ENCODE data around the gene NOTO. TPM values are rescaled to one million over a fixed set of nuclear protein-coding genes. Genes with fewer than 3 reads are reported as not detected.
A peak's percentile ranks its signal among the peaks of the same experiment; 100 is the strongest.

The NOTO gene
- total RNA-seq, 5 donors from 2014 or later (not counting 1 experiment from before 2014, with no cell fraction given) = not detected

DNA sequence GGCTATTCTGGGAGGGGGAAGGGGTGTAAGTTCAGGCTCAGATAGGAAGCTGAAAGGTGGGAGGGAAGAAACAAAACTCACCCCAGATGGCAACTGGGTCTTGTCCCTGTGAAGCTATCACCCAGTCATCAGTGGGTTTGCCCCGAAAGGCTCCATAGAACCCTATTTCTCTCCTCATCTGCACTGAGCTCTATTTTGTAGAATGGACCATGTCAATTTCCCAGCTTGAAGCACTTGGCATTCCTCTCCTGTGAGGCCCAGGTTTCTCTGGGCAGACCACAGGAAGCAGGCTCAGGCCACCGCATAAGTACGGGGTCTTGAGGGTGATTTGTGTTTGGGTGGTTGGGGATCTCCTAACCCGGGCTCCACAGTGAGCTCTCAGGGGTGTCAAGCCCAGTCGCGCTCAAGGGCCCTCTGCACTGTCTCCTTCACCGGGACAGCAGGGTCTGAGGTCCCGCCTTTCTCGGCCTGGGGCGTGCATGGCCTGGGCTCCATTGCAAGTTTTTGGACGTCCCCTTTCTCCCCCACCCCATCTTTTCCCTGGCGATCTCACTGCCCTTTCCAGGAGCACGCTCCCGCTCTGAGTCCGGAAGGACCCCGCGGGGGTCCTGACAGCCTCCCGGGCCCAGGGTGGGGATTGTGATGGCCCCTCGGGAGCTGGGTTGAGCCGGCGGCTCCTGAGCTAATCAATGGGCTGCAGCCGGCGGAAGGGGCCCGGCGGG lies 27.3 kb upstream of the NOTO start:
- Mint-ChIP-seq H3K9me3 (no peaks in the 10 kb centered on the region), H3K27ac (no peak overlapping the region), H3K27me3 (peaks cover 22 to 43% of the 10 kb centered on the region in 2 donors), H3K4me3 (peak overlapping the region; percentile 39 to 90 (median 41)), H3K36me3 (no peaks in the 10 kb centered on the region), H3K4me1 (peaks cover 15 to 17% (median 15%) of the 10 kb centered on the region in 3 donors)
- ChIA-PET CTCF (interaction anchor here (0.9 to 4.0 kb wide), 4 partner anchors 38 to 183 kb away, joined by 3 to 35 read pairs (median 6); no protein-coding TSS in a partner anchor), POLR2A (no interaction called here)
- H3K27ac ChIP-seq (ENCODE audit: low read length) = no peak overlapping the region
- no peak for ATAC-seq (replicated peaks in 1 of 4)
- H3K27me3 ChIP-seq (replicated peaks in 1 of 2; ENCODE audit: control insufficient read depth in 2 of 2, extremely low read depth in 1 of 2, insufficient read depth in 2 of 2, low read length in 1 of 2) = peaks cover 8 to 53% of the 10 kb centered on the region in 2 experiments
- H3K4me3 ChIP-seq (ENCODE audit: control insufficient read depth in 1 of 2, extremely low read depth in 1 of 2, low read length in 1 of 2) = peak overlapping the region; percentile 60 to 61
- H3K36me3 ChIP-seq (ENCODE audit: control insufficient read depth in 2 of 2, extremely low read depth in 1 of 2, insufficient read depth in 1 of 2, low read length in 1 of 2) = no peaks in the 10 kb centered on the region
- peak in 1 of 35 experiments; percentile 7 for DNase-seq
- H3K4me1 ChIP-seq (ENCODE audit: control insufficient read depth in 1 of 2, extremely low read depth in 1 of 2, insufficient read depth in 2 of 2, low read length in 2 of 2) = peaks cover 10 to 28% of the 10 kb centered on the region in 2 experiments
- 44% methylated on average over 19 of the region's 25 CpGs for WGBS (ENCODE audit: insufficient coverage)
- H3K9me3 ChIP-seq = no peaks in the 10 kb centered on the region

DNA sequence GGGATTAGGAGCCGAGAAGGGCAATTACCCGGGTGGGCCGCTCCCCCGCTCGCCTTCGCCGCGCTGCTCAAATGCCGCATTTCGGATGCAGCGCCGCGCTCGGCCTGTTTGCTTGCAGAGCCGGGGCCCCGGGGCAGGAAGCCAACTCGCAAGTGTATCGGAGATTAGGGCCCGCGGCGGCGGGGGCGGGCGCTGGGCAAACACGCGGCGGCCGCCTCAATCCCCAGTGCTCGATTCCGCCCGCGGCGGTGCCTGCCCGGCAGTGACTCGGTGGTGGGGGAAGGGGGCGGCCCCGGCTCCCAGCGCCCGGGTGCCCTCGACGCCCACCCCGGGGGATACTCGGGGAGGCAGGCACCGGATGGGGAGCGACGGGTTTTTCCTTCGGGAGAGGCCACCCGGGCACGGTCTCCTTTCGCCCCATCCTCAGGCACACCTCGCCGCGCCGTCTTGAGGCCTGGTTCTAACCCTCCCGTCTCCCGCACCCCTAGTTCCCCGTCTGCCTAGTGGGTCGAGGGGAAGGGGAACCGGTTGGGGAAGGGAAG lies 26.6 kb upstream of the NOTO start:
- DNase-seq = peak; percentile 51 to 81 (median 69)
- H3K4me1 ChIP-seq (ENCODE audit: control insufficient read depth in 1 of 2, extremely low read depth in 1 of 2, insufficient read depth in 2 of 2, low read length in 2 of 2) = peaks cover 10 to 28% of the 10 kb centered on the region in 2 experiments
- no peak overlapping the region for H3K27ac Mint-ChIP-seq
- peak overlapping the region; percentile 60 to 61 for H3K4me3 ChIP-seq (ENCODE audit: control insufficient read depth in 1 of 2, extremely low read depth in 1 of 2, low read length in 1 of 2)
- H3K9me3 Mint-ChIP-seq = no peaks in the 10 kb centered on the region
- peak; percentile 49 to 68 (median 62) for ATAC-seq (replicated peaks in 1 of 4)
- H3K36me3 Mint-ChIP-seq = no peaks in the 10 kb centered on the region
- ChIA-PET POLR2A (no interaction called here), CTCF (interaction anchor here (0.6 to 4.0 kb wide), 6 partner anchors 37 to 184 kb away, joined by 3 to 44 read pairs (median 9); no protein-coding TSS in a partner anchor)
- H3K4me1 Mint-ChIP-seq = peaks cover 15 to 17% (median 15%) of the 10 kb centered on the region in 3 donors
- H3K4me3 Mint-ChIP-seq = peak overlapping the region; percentile 83 to 90 (median 86)
- under 1% methylated on average over 47 of the region's 59 CpGs for WGBS (ENCODE audit: insufficient coverage)
- no peaks in the 10 kb centered on the region for H3K36me3 ChIP-seq (ENCODE audit: control insufficient read depth in 2 of 2, extremely low read depth in 1 of 2, insufficient read depth in 1 of 2, low read length in 1 of 2)
- H3K27ac ChIP-seq (ENCODE audit: low read length) = no peak overlapping the region
- peaks cover 28 to 44% of the 10 kb centered on the region in 2 donors for H3K27me3 Mint-ChIP-seq
- no peaks in the 10 kb centered on the region for H3K9me3 ChIP-seq
- peaks cover 8 to 56% of the 10 kb centered on the region in 2 experiments for H3K27me3 ChIP-seq (replicated peaks in 1 of 2; ENCODE audit: control insufficient read depth in 2 of 2, extremely low read depth in 1 of 2, insufficient read depth in 2 of 2, low read length in 1 of 2)

DNA sequence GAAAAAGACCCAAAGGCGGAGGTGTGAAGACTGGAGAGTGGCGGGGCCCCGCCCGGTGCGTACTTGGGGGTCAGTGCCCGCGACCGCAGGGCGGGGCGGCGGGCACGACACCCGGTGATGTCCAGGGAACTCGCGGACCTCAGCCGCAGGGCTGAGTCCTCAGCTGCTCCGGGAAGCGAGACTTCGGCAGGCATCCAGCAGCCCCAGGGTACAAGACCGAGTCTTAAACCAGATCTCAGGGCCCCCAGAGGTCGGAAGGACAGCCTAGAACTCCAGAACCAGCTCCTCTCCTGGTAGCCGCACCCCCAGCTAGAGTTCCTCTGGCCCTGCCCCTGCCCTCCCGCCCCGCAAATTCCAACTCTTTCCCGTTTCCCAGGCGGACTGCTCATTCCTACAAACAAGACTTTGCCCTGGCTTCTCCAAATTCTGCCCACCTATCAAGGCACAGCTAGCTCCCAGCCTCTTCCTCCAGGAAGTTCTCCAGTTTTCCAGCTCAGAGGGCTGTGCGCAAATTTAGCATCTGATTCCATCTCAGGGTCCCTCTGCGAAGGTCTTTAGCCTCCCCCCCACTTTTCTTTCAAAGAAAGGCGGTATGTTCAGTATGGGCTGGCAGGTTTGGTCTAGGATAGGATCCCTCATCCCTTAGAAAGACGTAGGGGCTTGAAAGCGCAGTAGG lies 26.0 kb upstream of the NOTO start:
- ChIA-PET CTCF (interaction anchor here (0.6 to 4.0 kb wide), 22 partner anchors 12 to 402 kb away, joined by 3 to 44 read pairs (median 8); partner anchors contain the start of gene SFXN5 (in 1 of the 2)), POLR2A (no interaction called here)
- Mint-ChIP-seq H3K27ac (no peak overlapping the region), H3K36me3 (no peaks in the 10 kb centered on the region), H3K9me3 (no peaks in the 10 kb centered on the region), H3K4me1 (peaks cover 15 to 17% (median 15%) of the 10 kb centered on the region in 3 donors), H3K4me3 (peak overlapping the region; percentile 83 to 90 (median 86)), H3K27me3 (peaks cover 28 to 44% of the 10 kb centered on the region in 2 donors)
- DNase-seq (peak in 9 of 35 experiments; percentile 3 to 59 (median 23)), ATAC-seq (replicated peaks in 1 of 4) (peak in 1 of 4 experiments; percentile 14)
- peaks cover 8 to 56% of the 10 kb centered on the region in 2 experiments for H3K27me3 ChIP-seq (replicated peaks in 1 of 2; ENCODE audit: control insufficient read depth in 2 of 2, extremely low read depth in 1 of 2, insufficient read depth in 2 of 2, low read length in 1 of 2)
- 8% methylated on average over 27 of the region's 31 CpGs for WGBS (ENCODE audit: insufficient coverage)
- no peak overlapping the region for H3K27ac ChIP-seq (ENCODE audit: low read length)
- H3K36me3 ChIP-seq (ENCODE audit: control insufficient read depth in 2 of 2, extremely low read depth in 1 of 2, insufficient read depth in 1 of 2, low read length in 1 of 2) = no peaks in the 10 kb centered on the region
- peaks cover 10 to 28% of the 10 kb centered on the region in 2 experiments for H3K4me1 ChIP-seq (ENCODE audit: control insufficient read depth in 1 of 2, extremely low read depth in 1 of 2, insufficient read depth in 2 of 2, low read length in 2 of 2)
- no peaks in the 10 kb centered on the region for H3K9me3 ChIP-seq
- peak overlapping the region; percentile 60 to 61 for H3K4me3 ChIP-seq (ENCODE audit: control insufficient read depth in 1 of 2, extremely low read depth in 1 of 2, low read length in 1 of 2)

DNA sequence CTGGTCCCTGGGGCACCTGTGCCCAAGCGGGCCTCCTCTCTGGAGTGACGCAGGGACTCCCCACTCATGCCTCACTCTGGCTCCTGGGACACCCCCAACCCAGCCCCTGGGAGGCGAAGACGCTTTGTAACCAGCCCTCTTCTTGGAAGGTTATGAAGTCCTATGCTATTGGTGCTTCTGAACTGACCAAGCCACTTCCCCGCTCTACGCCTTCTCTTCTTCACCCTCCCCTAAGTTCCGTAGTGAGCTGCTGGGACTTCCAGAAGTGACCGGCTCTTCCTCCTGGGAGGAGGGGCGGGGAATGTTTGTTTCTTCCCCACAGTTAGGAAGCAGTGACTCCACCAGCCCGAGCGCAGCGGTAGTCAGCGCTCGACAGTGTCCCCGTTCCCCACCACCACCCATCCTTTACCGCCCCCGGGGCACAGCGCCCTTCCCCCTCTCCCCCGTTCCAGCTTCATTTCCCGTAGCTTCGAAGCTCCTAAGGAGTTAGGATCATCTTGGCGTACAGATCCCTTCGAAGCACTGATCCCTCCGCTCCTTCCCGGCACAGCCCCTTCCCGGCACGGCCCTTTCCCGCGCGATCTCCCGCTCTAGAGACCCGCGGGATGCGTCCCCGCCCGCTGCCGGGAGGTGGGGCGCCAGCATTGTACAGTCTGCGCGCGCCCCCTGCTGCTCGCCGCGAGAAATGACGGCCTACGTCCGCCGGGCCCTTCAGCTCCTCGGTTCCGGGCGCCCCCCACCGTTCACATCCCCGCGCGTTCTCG lies 25.3 kb upstream of the NOTO start:
- Histone ChIP-seq H3K4me3 (ENCODE audit: control insufficient read depth in 1 of 2, extremely low read depth in 1 of 2, low read length in 1 of 2) (peak overlapping the region; percentile 60 to 61), H3K4me1 (ENCODE audit: control insufficient read depth in 1 of 2, extremely low read depth in 1 of 2, insufficient read depth in 2 of 2, low read length in 2 of 2) (peaks cover 10 to 28% of the 10 kb centered on the region in 2 experiments), H3K27me3 (replicated peaks in 1 of 2; ENCODE audit: control insufficient read depth in 2 of 2, extremely low read depth in 1 of 2, insufficient read depth in 2 of 2, low read length in 1 of 2) (peaks cover 8 to 56% of the 10 kb centered on the region in 2 experiments), H3K9me3 (no peaks in the 10 kb centered on the region), H3K27ac (ENCODE audit: low read length) (no peak overlapping the region), H3K36me3 (ENCODE audit: control insufficient read depth in 2 of 2, extremely low read depth in 1 of 2, insufficient read depth in 1 of 2, low read length in 1 of 2) (no peaks in the 10 kb centered on the region)
- DNase-seq = peak; percentile 72 to 94 (median 85)
- peaks cover 28 to 44% of the 10 kb centered on the region in 2 donors for H3K27me3 Mint-ChIP-seq
- H3K4me1 Mint-ChIP-seq = peaks cover 15 to 17% (median 15%) of the 10 kb centered on the region in 3 donors
- peak overlapping the region; percentile 83 to 90 (median 86) for H3K4me3 Mint-ChIP-seq
- ATAC-seq (replicated peaks in 1 of 4) = peak; percentile 84 to 96 (median 89)
- ChIA-PET POLR2A (interaction anchor here in 1 of 2 donors (0.7 kb wide), 2 partner anchors 43 to 59 kb away, joined by 3 read pairs; no protein-coding TSS in a partner anchor), CTCF (interaction anchor here (0.6 to 4.0 kb wide), 29 partner anchors 9 to 403 kb away, joined by 3 to 44 read pairs (median 7); partner anchors contain the start of genes EGR4 (in 1 of the 2), PRADC1 (in 1 of the 2) and SFXN5 (in 1 of the 2))
- no peaks in the 10 kb centered on the region for H3K36me3 Mint-ChIP-seq
- 1% methylated on average over 49 of the region's 56 CpGs for WGBS (ENCODE audit: insufficient coverage)
- no peaks in the 10 kb centered on the region for H3K9me3 Mint-ChIP-seq
- H3K27ac Mint-ChIP-seq = no peak overlapping the region

DNA sequence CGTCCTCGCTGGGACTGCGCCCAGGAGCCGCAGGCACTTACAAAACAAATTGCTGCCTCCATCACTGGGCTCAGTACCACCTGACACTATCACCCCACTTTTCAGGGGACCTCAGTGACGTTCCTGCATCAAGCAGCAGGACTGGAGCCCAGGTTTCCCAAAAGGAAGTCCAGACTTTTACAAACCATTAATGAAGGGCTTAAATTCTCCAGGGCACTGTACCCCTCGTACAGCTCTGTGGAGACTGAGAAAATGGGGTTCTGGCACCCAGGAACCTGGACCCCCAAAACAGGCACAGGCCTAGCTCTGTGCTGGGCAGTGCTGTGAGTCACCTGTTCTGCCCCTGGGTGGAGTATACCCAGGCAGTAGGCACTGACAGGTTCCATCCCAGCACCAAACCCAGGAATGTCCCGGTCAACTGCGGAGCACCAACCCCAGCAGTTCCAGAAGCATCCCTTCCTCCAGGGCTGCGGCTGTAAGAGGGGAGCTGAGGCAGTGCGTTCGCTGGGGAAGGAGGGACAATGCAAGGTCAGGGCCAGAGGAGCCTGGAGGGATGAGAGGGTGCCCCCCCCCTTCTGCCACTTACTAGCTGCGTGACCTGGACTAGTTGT lies 24.6 kb upstream of the NOTO start:
- H3K27ac Mint-ChIP-seq = no peak overlapping the region
- Histone ChIP-seq H3K27ac (ENCODE audit: low read length) (no peak overlapping the region), H3K9me3 (no peaks in the 10 kb centered on the region), H3K4me1 (ENCODE audit: control insufficient read depth in 1 of 2, extremely low read depth in 1 of 2, insufficient read depth in 2 of 2, low read length in 2 of 2) (peaks cover 10 to 28% of the 10 kb centered on the region in 2 experiments), H3K27me3 (replicated peaks in 1 of 2; ENCODE audit: control insufficient read depth in 2 of 2, extremely low read depth in 1 of 2, insufficient read depth in 2 of 2, low read length in 1 of 2) (peaks cover 8 to 57% of the 10 kb centered on the region in 2 experiments), H3K36me3 (ENCODE audit: control insufficient read depth in 2 of 2, extremely low read depth in 1 of 2, insufficient read depth in 1 of 2, low read length in 1 of 2) (no peaks in the 10 kb centered on the region), H3K4me3 (ENCODE audit: control insufficient read depth in 1 of 2, extremely low read depth in 1 of 2, low read length in 1 of 2) (peak overlapping the region in 1 of 2 donors; percentile 61)
- no peak for DNase-seq
- H3K36me3 Mint-ChIP-seq = no peaks in the 10 kb centered on the region
- ATAC-seq (replicated peaks in 1 of 4) = peak in 1 of 4 experiments; percentile 7
- H3K27me3 Mint-ChIP-seq = peaks cover 28 to 47% of the 10 kb centered on the region in 2 donors
- WGBS (ENCODE audit: insufficient coverage) = 0% methylated on average over 5 of the region's 12 CpGs
- peak overlapping the region; percentile 83 to 90 (median 86) for H3K4me3 Mint-ChIP-seq
- H3K4me1 Mint-ChIP-seq = peaks cover 15 to 17% (median 15%) of the 10 kb centered on the region in 3 donors
- ChIA-PET CTCF (interaction anchor here (0.6 to 4.0 kb wide), 29 partner anchors 8 to 404 kb away, joined by 3 to 44 read pairs (median 7); partner anchors contain the start of genes EGR4 (in 1 of the 2), PRADC1 (in 1 of the 2) and SFXN5 (in 1 of the 2)), POLR2A (interaction anchor here in 1 of 2 donors (0.7 kb wide), 1 partner anchor 42 kb away, joined by 3 read pairs; no protein-coding TSS in a partner anchor)
- no peaks in the 10 kb centered on the region for H3K9me3 Mint-ChIP-seq
